Measurements from ENCODE around the gene PSMB5. TPM values are rescaled to one million over a fixed set of nuclear protein-coding genes. Genes with fewer than 3 reads are reported as not detected.

PSMB5 gene
- total RNA-seq, 4 donors from 2014 or later: 126 to 150 (median 129) TPM

GRCh38 chr14:22996768-22997654 lies 37.7 kb downstream of the PSMB5 start:
- peak; percentile 70 for ATAC-seq (ENCODE audit: low FRiP score)
- DNase-seq (ENCODE audit: low spot score): no peak

GRCh38 chr14:22995889-22996625 lies 38.6 kb downstream of the PSMB5 start:
- no peak for TF ChIP-seq CTCF (IDR thresholded peaks at IDR 0.05)
- ATAC-seq (ENCODE audit: low FRiP score) (no peak), DNase-seq (ENCODE audit: low spot score) (no peak)

More at GRCh38 chr14:22996768-22997654, 37.7 kb downstream of the PSMB5 start:
- TF ChIP-seq CTCF (IDR thresholded peaks at IDR 0.05): no peak

- TF ChIP-seq CTCF (IDR thresholded peaks at IDR 0.05): no peak
- ATAC-seq (ENCODE audit: low FRiP score) (peak; percentile 64), DNase-seq (ENCODE audit: low spot score) (no peak)
Observed at GRCh38 chr14:22994762-22995275, 39.9 kb downstream of the PSMB5 start.

- DNase-seq (ENCODE audit: low spot score) (no peak), ATAC-seq (ENCODE audit: low FRiP score) (no peak)
- TF ChIP-seq CTCF (IDR thresholded peaks at IDR 0.05): no peak
Observed at GRCh38 chr14:22993517-22993916, 41.2 kb downstream of the PSMB5 start.

- DNase-seq (ENCODE audit: low spot score): no peak
- no peak for ATAC-seq (ENCODE audit: low FRiP score)
- TF ChIP-seq CTCF (IDR thresholded peaks at IDR 0.05): no peak
Observed at GRCh38 chr14:22991852-22992251, 42.8 kb downstream of the PSMB5 start.

- ATAC-seq (ENCODE audit: low FRiP score) (no peak), DNase-seq (ENCODE audit: low spot score) (no peak)
- no peak for TF ChIP-seq CTCF (IDR thresholded peaks at IDR 0.05)
Observed at GRCh38 chr14:22987291-22987690, 47.4 kb downstream of the PSMB5 start.

Data from omental fat pad (tissue), 4 donors.